Uterus (tissue), 4 donors: ENCODE results near the gene POLR3G. TPM values are rescaled to one million over a fixed set of nuclear protein-coding genes. Genes with fewer than 3 reads are reported as not detected.

Experiments
- DNase-seq, 2 donors: peaks; one replicate each; pipeline ENCODE4 v3.0.0-alpha.2; 2019 to 2020
- H3K27ac ChIP-seq, 2 donors: fragments of 200-600 bp; sonication (generic); 1 replicate in 1 of 2; 2 replicates in 1 of 2; pipeline ENCODE4 v1.5.1; 2016 to 2018
- H3K27me3 ChIP-seq, 2 donors: fragments of 200-600 bp; sonication (generic); one replicate each; pipeline ENCODE4 v1.5.1; 2018 to 2019; ENCODE audit warnings: control low read depth in 1 of 2
- H3K36me3 ChIP-seq, 2 donors: fragments of 200-600 bp; sonication (generic); one replicate each; pipeline ENCODE4 v1.5.1; 2019; ENCODE audit warnings: control low read depth in 1 of 2
- H3K4me1 ChIP-seq, 2 donors: fragments of 200-600 bp; sonication (generic); one replicate each; pipeline ENCODE4 v1.5.1; 2018 to 2019; ENCODE audit warnings: control low read depth in 1 of 2
- H3K4me3 ChIP-seq, 2 donors: fragments of 200-600 bp; sonication (generic); 1 replicate in 1 of 2; 2 replicates in 1 of 2; pipeline ENCODE4 v1.5.1; 2018 to 2019; ENCODE audit warnings: mild to moderate bottlenecking in 1 of 2
- H3K9me3 ChIP-seq, 2 donors: fragments of 200-600 bp; sonication (generic); one replicate each; pipeline ENCODE4 v1.5.1; 2019; ENCODE audit warnings: control low read depth in 1 of 2
- POLR2A ChIP-seq, 2 donors: fragments of 450-650 bp; IDR thresholded peaks; one replicate each; pipeline ENCODE4 v1.6.1; 2016; ENCODE audit warnings: antibody characterized with exemption in 2 of 2, mild to moderate bottlenecking in 1 of 2, moderate library complexity in 1 of 2
- intact Hi-C: fragments of 100-400 bp; cut with DNase I; formaldehyde crosslinking; loops from one replicate; pipeline ENCODE4 v1.15.1; 2023; ENCODE audit warnings: low total_unique reads
- total RNA-seq, 4 donors: library from RNA; depleted of rRNA in 3 of 4; stranded (reverse); fragments of >200 nt in 3 of 4; gene quantifications; one replicate each; pipeline versions ENCODE4 v1.1.0 to v1.2.4, GENCODE V29; 2014 to 2023
- TF ChIP-seq, protein P1 (sequence below), 4 experiments: fragments of 200-600 bp in 2 of 4; fragments of 450-650 bp in 2 of 4; sonication (generic) in 2 of 4; IDR thresholded peaks; one replicate each; pipeline ENCODE4 v1.5.1; 2016 to 2019; ENCODE audit warnings: antibody characterized with exemption in 4 of 4, mild to moderate bottlenecking in 2 of 4, moderate library complexity in 1 of 4
- donor health status: DM: yes; HTN: yes; CAD: no.

POLR3G gene
- total RNA-seq, 4 donors from 2014 or later, result 2.4 to 4.6 (median 2.5) TPM; not detected in 1

DNA sequence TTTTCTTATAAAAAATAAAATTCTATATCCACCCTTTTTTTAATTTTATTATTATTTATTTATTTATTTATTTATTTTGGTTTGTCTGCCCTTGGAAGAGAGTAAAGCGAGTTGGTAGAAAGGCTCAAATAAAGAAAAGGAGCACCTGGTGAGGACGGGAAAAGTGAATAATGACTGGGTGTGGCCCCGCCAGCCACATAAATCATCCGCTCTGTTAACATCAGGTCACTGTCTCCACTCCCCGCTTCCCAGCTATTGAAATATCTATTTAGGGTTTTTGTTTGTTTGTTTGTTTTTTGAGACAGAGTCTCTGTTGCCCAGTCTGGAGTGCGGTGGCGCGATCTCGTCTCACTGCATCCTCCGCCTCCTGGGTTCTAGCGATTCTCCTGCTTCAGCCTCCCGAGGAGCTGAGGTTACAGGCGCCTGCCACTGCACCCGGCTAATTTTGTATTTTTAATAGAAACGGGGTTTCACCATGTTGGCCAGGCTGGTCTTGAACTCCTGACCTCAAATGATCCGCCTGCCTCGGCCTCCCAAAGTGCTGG lies 844 bp downstream of the POLR3G start:
- no peak overlapping the region for H3K27ac ChIP-seq
- intact Hi-C loops, result no loop called here
- no peaks in the 10 kb centered on the region for H3K4me1 ChIP-seq
- no peaks in the 10 kb centered on the region for H3K36me3 ChIP-seq
- no peak for DNase-seq
- H3K9me3 ChIP-seq, result no peaks in the 10 kb centered on the region
- TF ChIP-seq, protein P1, sequence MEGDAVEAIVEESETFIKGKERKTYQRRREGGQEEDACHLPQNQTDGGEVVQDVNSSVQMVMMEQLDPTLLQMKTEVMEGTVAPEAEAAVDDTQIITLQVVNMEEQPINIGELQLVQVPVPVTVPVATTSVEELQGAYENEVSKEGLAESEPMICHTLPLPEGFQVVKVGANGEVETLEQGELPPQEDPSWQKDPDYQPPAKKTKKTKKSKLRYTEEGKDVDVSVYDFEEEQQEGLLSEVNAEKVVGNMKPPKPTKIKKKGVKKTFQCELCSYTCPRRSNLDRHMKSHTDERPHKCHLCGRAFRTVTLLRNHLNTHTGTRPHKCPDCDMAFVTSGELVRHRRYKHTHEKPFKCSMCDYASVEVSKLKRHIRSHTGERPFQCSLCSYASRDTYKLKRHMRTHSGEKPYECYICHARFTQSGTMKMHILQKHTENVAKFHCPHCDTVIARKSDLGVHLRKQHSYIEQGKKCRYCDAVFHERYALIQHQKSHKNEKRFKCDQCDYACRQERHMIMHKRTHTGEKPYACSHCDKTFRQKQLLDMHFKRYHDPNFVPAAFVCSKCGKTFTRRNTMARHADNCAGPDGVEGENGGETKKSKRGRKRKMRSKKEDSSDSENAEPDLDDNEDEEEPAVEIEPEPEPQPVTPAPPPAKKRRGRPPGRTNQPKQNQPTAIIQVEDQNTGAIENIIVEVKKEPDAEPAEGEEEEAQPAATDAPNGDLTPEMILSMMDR (IDR thresholded peaks at IDR 0.05), result no peak
- no peak for TF ChIP-seq POLR2A (IDR thresholded peaks at IDR 0.05)
- peak overlapping the region in 1 of 2 donors; percentile 80 for H3K4me3 ChIP-seq
- no peaks in the 10 kb centered on the region for H3K27me3 ChIP-seq

DNA sequence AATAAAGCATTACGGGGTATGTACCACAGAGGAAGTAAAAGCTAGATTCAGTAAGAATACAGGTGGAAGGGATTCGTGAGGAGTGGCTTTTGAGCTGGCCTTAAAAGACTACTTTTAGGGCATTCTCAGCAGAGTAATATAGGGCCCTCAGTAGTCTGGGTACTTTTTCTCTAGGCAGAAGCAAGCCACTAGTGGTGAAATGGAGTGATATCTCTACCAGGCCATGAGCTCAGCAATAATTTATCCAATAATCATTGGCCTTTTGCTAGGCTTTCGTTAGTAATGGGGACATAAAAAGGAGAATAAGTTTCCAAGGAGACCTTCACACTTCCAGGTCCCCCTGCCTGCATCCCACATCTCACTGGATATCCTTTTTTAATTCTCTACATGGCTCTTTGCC lies 1.7 kb downstream of the POLR3G start:
- no peak for TF ChIP-seq POLR2A (IDR thresholded peaks at IDR 0.05)
- TF ChIP-seq, protein P1 (IDR thresholded peaks at IDR 0.05), result no peak
- Histone ChIP-seq H3K4me3 (no peak overlapping the region), H3K36me3 (no peaks in the 10 kb centered on the region), H3K27ac (no peak overlapping the region), H3K27me3 (no peaks in the 10 kb centered on the region), H3K9me3 (no peaks in the 10 kb centered on the region), H3K4me1 (no peaks in the 10 kb centered on the region)
- no peak for DNase-seq
- intact Hi-C loops, result no loop called here

DNA sequence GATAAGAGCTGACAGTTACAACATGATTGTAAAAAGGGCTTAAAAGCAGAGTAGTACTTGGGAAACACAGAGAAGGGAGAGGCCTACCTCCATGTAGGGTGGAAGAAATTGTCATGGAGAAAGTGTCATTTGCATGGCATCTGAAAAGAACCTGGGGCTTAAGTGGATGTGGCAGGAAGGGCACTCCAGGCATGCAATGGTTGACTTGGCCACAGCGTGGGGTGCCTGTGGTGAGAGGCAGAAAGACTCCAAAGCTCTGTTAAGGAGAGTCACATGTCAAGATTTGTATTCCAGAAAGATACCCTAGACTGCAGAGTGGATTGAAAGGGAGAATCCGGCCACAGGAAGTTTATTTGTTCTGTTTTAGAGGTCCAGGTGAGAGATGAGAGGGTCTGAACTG lies 2.4 kb downstream of the POLR3G start:
- no peak overlapping the region for H3K4me3 ChIP-seq

DNA sequence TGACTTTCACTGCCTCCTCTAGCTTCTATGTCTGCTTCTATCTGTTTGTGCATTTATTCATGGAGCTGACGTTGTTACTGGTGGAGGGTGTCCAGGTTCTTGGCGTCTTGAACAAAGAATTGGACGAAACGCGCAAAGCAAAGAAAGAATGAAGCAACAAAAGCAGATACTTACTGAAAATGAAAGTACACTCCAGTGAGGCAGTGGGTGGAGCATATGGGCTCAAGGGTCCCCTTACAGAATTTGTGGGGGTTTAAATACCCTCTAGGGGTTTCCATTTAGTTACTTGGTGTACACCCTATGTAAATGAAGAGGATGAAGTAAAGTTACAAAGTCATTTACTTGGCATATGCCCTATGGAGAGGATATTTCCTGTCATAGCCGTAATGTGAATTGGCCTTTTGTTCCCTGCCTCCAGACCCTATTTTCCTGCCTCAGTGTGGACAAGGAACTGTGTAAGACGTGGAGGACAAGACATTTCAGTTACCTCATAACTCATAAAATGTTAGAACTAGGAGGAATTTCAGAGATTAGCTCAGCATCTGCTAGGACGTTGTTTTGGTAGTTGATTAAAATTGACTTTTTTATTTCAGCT lies 3.1 kb downstream of the POLR3G start:
- Histone ChIP-seq H3K9me3 (no peaks in the 10 kb centered on the region), H3K36me3 (no peaks in the 10 kb centered on the region), H3K4me3 (no peak overlapping the region), H3K27me3 (no peaks in the 10 kb centered on the region), H3K4me1 (no peaks in the 10 kb centered on the region), H3K27ac (no peak overlapping the region)
- intact Hi-C loops, result no loop called here
- TF ChIP-seq, protein P1 (IDR thresholded peaks at IDR 0.05), result no peak
- no peak for TF ChIP-seq POLR2A (IDR thresholded peaks at IDR 0.05)
- DNase-seq, result no peak

More for the DNA sequence above, 2.4 kb downstream of the POLR3G start:
- DNase-seq, result no peak
- Histone ChIP-seq H3K36me3 (no peaks in the 10 kb centered on the region), H3K27me3 (no peaks in the 10 kb centered on the region), H3K9me3 (no peaks in the 10 kb centered on the region), H3K4me1 (no peaks in the 10 kb centered on the region), H3K27ac (no peak overlapping the region)
- intact Hi-C loops, result no loop called here
- TF ChIP-seq, protein P1 (IDR thresholded peaks at IDR 0.05), result no peak
- TF ChIP-seq POLR2A (IDR thresholded peaks at IDR 0.05), result no peak

DNA sequence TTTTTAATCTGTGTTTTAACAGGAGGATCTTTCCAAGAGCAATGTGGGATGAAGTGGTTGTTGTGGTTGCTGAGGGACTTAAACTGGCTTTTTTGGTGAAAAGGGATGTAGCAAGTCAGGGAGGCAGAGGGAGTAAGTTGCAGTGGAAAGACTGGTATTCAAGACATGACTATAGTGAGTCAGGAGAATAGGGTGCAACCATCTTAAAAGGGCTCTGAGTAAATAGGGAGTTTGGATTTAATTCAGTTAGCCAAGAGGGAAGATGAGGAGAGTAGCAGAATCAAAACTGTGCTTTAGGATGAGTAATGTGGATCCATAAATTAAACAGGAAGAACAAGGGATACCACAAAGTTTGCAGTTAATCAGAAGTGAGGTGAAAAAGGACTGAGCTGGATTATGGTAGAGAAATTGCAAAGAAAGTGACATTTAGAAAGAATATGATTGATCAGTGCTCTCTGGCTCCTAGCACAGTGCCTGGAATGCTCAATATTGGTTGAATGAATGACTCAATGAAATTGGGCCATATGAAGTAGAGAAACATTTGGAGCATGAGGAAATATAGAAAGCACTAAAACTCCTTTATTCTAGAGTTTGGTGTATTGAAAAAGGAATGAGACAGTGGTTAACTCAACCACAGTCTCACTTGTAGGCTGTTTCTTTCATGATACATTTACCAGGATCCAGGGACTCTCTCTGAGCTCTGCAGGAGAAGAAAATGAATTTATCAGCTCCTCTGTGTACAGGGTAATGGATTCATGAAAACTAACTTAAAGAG lies 5.1 kb downstream of the POLR3G start:
- no peak overlapping the region for H3K27ac ChIP-seq
- no peak for TF ChIP-seq POLR2A (IDR thresholded peaks at IDR 0.05)
- TF ChIP-seq, protein P1 (IDR thresholded peaks at IDR 0.05), result no peak
- H3K27me3 ChIP-seq, result no peaks in the 10 kb centered on the region
- H3K4me1 ChIP-seq, result no peaks in the 10 kb centered on the region
- intact Hi-C loops, result no loop called here
- H3K4me3 ChIP-seq, result no peak overlapping the region
- no peaks in the 10 kb centered on the region for H3K9me3 ChIP-seq
- no peaks in the 10 kb centered on the region for H3K36me3 ChIP-seq
- no peak for DNase-seq
